Spleen (tissue), 11 donors: ENCODE measurements around the gene RPUSD4. TPM values are rescaled to one million over a fixed set of nuclear protein-coding genes. Genes with fewer than 3 reads are reported as not detected.

ENCODE experiments used
- DNase-seq: peaks from one replicate; pipeline ENCODE4 v3.0.0-alpha.2; 2020
- H3K27ac ChIP-seq, 8 donors: fragments of 200-600 bp; sonication (generic) in 7 of 8; 1 replicate in 4 of 8; 2 replicates in 4 of 8; pipeline versions ENCODE4 v1.5.0 to v1.8.0; 2016 to 2021; ENCODE audit warnings: inconsistent platforms in 4 of 8, mild to moderate bottlenecking in 4 of 8, moderate library complexity in 1 of 8
- H3K27me3 ChIP-seq, 7 donors: fragments of 200-600 bp; sonication (generic) in 6 of 7; replicated peaks in 1 of 7; 1 replicate in 4 of 7; 2 replicates in 3 of 7; pipeline versions ENCODE4 v1.5.0 to v1.8.0; 2016 to 2021; ENCODE audit warnings: inconsistent platforms in 3 of 7, mild to moderate bottlenecking in 1 of 7
- H3K36me3 ChIP-seq, 6 donors: fragments of 200-600 bp; sonication (generic) in 5 of 6; 1 replicate in 4 of 6; 2 replicates in 2 of 6; pipeline versions ENCODE4 v1.5.0 to v1.8.0; 2016 to 2021; ENCODE audit warnings: inconsistent platforms in 2 of 6
- H3K4me1 ChIP-seq, 6 donors: fragments of 200-600 bp; sonication (generic) in 5 of 6; 1 replicate in 3 of 6; 2 replicates in 3 of 6; pipeline versions ENCODE4 v1.5.0 to v1.8.0; 2016 to 2021; ENCODE audit warnings: inconsistent platforms in 3 of 6
- H3K4me3 ChIP-seq, 8 donors: fragments of 200-600 bp; sonication (generic) in 7 of 8; 1 replicate in 4 of 8; 2 replicates in 4 of 8; pipeline versions ENCODE4 v1.5.0 to v1.8.0; 2016 to 2021; ENCODE audit warnings: inconsistent platforms in 4 of 8, mild to moderate bottlenecking in 4 of 8, moderate library complexity in 2 of 8
- H3K9me3 ChIP-seq, 8 donors: fragments of 200-600 bp; sonication (generic) in 7 of 8; 1 replicate in 4 of 8; 2 replicates in 4 of 8; pipeline versions ENCODE4 v1.5.0 to v1.8.0; 2016 to 2021; ENCODE audit warnings: inconsistent platforms in 4 of 8
- CTCF ChIP-seq, 11 experiments: fragments of 200-600 bp in 7 of 11; fragments of 450-650 bp in 4 of 11; sonication (generic) in 4 of 11; IDR thresholded peaks in 8 of 11; conservative IDR thresholded peaks in 3 of 11; 1 replicate in 7 of 11; 2 replicates in 4 of 11; pipeline versions ENCODE4 v1.4.0 to v1.8.0; 2016 to 2021; ENCODE audit warnings: antibody characterized with exemption in 11 of 11, inconsistent platforms in 4 of 11, mild to moderate bottlenecking in 1 of 11
- POLR2A ChIP-seq, 3 donors: fragments of 450-650 bp; IDR thresholded peaks; one replicate each; pipeline ENCODE4 v1.5.1; 2017; ENCODE audit warnings: antibody characterized with exemption in 3 of 3, mild to moderate bottlenecking in 1 of 3
- POLR2AphosphoS5 ChIP-seq, 3 donors: sonication (generic); formaldehyde crosslinking; IDR thresholded peaks; one replicate each; pipeline ENCODE4 v1.5.1; 2017; ENCODE audit warnings: antibody characterized with exemption in 3 of 3
- WGBS, 5 donors: extraction: QIAGEN DNeasy Blood & Tissue Kit in 3 of 5; methylation state at CpG; one replicate each; pipeline versions ENCODE4 v1.1.5 to v1.1.7; 2013 to 2018; 5-methylcytosine and 5-hydroxymethylcytosine counted together
- intact Hi-C: fragments of 100-400 bp; cut with DNase I; formaldehyde crosslinking; loops from one replicate; pipeline ENCODE4 v1.15.0; 2023; ENCODE audit warnings: low total_unique reads
- polyA plus RNA-seq, 3 donors: library from polyadenylated mRNA; stranded (reverse); fragments of 200-250 nt; gene quantifications; one replicate each; pipeline ENCODE4 v1.2.1, GENCODE V29; 2013
- total RNA-seq, 7 donors: library from RNA; depleted of rRNA in 3 of 7; stranded (reverse); fragments of >200 nt in 3 of 7; fragmentation: NEBNext Ultra II Directional in 4 of 7; extraction: Animal tissue kit (Norgen Biotek cat#: 25700) in 4 of 7; gene quantifications; one replicate each; pipeline versions ENCODE4 v1.1.0 to v1.2.1, GENCODE V29; 2016 to 2021
- donor health status: healthy with polysubstance abuse.
- donor health status: DM: no; HTN: no; CAD: no; lungs with moderate emphysema.
- donor health status: DM: no; HTN: no; CAD: no.
- donor health status: Bipolar disorder and iron deficiency.
- donor health status: healthy.
- donor health status: DM: no; HTN: no; CAD: no.
- donor health status: DM: yes; HTN: yes; CAD: no.

The RPUSD4 gene
- total and polyA plus RNA-seq, 10 donors = 14.5 to 26.7 (median 21.7) TPM

GRCh38 chr11:126163074-126163700 is 48.3 kb downstream of the RPUSD4 start:
- intact Hi-C loops = no loop called here
- Histone ChIP-seq H3K4me3 (no peak overlapping the region), H3K27me3 (peaks cover 0 to 7% (median 0%) of the 10 kb centered on the region in 7 donors), H3K36me3 (no peaks in the 10 kb centered on the region), H3K4me1 (peaks cover 0 to 5% (median 0%) of the 10 kb centered on the region in 6 donors), H3K9me3 (no peaks in the 10 kb centered on the region), H3K27ac (no peak overlapping the region)
- 72 to 92% (median 81%) methylated on average over 12 to 22 of the region's 22 CpGs for WGBS, 5 donors
- peak; percentile 67 for DNase-seq
- TF ChIP-seq POLR2A (IDR thresholded peaks at IDR 0.05) (no peak), POLR2AphosphoS5 (IDR thresholded peaks at IDR 0.05) (peak in 2 of 3 donors; percentile 34 to 60), CTCF (IDR thresholded peaks at IDR 0.05 in 8 of 11, conservative IDR thresholded peaks at IDR 0.05 in 3 of 11) (no peak)

GRCh38 chr11:126162306-126163030 is 49.0 kb downstream of the RPUSD4 start:
- peaks cover 0 to 5% (median 0%) of the 10 kb centered on the region in 6 donors for H3K4me1 ChIP-seq
- intact Hi-C loops = no loop called here
- no peaks in the 10 kb centered on the region for H3K9me3 ChIP-seq
- no peak overlapping the region for H3K27ac ChIP-seq
- no peak overlapping the region for H3K4me3 ChIP-seq
- peak; percentile 54 for DNase-seq
- 87 to 96% (median 92%) methylated on average over 10 to 14 of the region's 14 CpGs for WGBS, 5 donors
- H3K27me3 ChIP-seq = peaks cover 0 to 7% (median 0%) of the 10 kb centered on the region in 7 donors
- TF ChIP-seq CTCF (IDR thresholded peaks at IDR 0.05 in 8 of 11, conservative IDR thresholded peaks at IDR 0.05 in 3 of 11) (no peak), POLR2A (IDR thresholded peaks at IDR 0.05) (no peak), POLR2AphosphoS5 (IDR thresholded peaks at IDR 0.05) (no peak)
- no peaks in the 10 kb centered on the region for H3K36me3 ChIP-seq

- WGBS, 5 donors = 90 to 96% (median 93%) methylated on average over 7 of the region's 7 CpGs
- no peaks in the 10 kb centered on the region for H3K9me3 ChIP-seq
- DNase-seq = peak; percentile 54
- H3K4me3 ChIP-seq = no peak overlapping the region
- H3K4me1 ChIP-seq = peaks cover 0 to 5% (median 0%) of the 10 kb centered on the region in 6 donors
- TF ChIP-seq POLR2AphosphoS5 (IDR thresholded peaks at IDR 0.05) (no peak), POLR2A (IDR thresholded peaks at IDR 0.05) (no peak), CTCF (IDR thresholded peaks at IDR 0.05 in 8 of 11, conservative IDR thresholded peaks at IDR 0.05 in 3 of 11) (no peak)
- no peaks in the 10 kb centered on the region for H3K36me3 ChIP-seq
- no peak overlapping the region for H3K27ac ChIP-seq
- peaks cover 0 to 12% (median 0%) of the 10 kb centered on the region in 7 donors for H3K27me3 ChIP-seq
- intact Hi-C loops = no loop called here
Measured at GRCh38 chr11:126161023-126161391, 50.4 kb downstream of the RPUSD4 start.

GRCh38 chr11:126160345-126161022 is 51.0 kb downstream of the RPUSD4 start:
- H3K27ac ChIP-seq = no peak overlapping the region
- H3K9me3 ChIP-seq = no peaks in the 10 kb centered on the region
- H3K27me3 ChIP-seq = peaks cover 0 to 13% (median 0%) of the 10 kb centered on the region in 7 donors
- H3K4me1 ChIP-seq = peaks cover 0 to 5% (median 0%) of the 10 kb centered on the region in 6 donors
- DNase-seq = peak; percentile 50
- intact Hi-C loops = no loop called here
- no peaks in the 10 kb centered on the region for H3K36me3 ChIP-seq
- no peak overlapping the region for H3K4me3 ChIP-seq
- TF ChIP-seq POLR2AphosphoS5 (IDR thresholded peaks at IDR 0.05) (no peak), CTCF (IDR thresholded peaks at IDR 0.05 in 8 of 11, conservative IDR thresholded peaks at IDR 0.05 in 3 of 11) (no peak), POLR2A (IDR thresholded peaks at IDR 0.05) (no peak)
- WGBS, 5 donors = 85 to 94% (median 92%) methylated on average over 18 of the region's 18 CpGs
